Measurements from ENCODE around the gene CCDC14. TPM values are rescaled to one million over a fixed set of nuclear protein-coding genes. Genes with fewer than 3 reads are reported as not detected.
"Not testable (repeated sequence)": the region's sequence is repeated elsewhere in the genome, so short reads cannot be mapped to it uniquely, and the experiment has no call there.

Gene CCDC14
- total and polyA plus RNA-seq, 2 donors: 15.9 to 114 TPM

DNA sequence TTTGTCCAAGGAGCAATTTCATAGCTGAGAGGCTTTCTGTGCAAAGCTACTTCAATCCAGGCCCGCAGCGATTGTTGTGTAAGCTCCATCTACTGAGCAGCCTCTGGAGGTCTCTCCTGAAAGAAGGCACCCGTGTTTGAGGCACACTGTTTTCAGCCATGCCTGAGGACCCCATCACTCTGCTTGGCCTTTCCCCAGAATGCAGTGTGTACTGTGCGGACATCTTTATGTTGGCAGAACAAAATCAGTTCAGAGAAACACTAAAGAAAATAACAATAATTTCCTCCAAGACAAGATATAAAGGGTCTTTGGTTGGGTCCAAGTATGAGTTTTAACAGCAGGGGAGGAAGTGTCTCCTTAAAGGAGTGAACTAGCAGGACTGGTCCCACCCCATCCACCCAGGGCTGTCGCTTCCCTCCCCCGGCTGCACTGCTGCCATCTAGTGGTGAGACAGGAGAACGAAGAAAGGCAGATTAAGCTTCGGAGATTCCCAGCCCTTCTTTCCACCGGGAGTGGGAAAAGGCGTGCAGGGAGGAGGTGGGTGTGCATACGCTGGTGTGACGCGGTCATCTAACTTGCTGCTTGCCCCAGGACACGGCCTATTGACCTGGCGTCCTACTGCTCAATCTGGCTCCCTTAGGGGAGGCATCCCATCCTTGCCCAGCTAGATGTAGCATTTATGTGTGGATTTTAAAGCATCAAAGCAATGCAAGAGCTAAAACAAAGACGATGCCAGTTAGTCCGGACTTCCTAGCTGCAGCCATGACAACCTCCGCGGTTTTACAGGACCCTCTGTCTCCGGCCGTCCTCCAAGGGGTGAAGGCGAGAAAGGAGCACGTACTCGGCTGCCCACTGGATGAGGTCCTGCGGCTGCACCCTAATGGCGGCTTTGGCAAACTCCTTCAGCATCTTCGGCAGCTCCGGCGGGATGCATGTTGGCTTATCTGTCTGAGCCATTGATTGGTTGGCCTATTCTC, 18.8 kb upstream of the CCDC14 start:
- WGBS: 9% methylated on average over 27 of the region's 29 CpGs
- H3K27ac ChIP-seq (ENCODE audit: low read depth): not testable (repeated sequence)

DNA sequence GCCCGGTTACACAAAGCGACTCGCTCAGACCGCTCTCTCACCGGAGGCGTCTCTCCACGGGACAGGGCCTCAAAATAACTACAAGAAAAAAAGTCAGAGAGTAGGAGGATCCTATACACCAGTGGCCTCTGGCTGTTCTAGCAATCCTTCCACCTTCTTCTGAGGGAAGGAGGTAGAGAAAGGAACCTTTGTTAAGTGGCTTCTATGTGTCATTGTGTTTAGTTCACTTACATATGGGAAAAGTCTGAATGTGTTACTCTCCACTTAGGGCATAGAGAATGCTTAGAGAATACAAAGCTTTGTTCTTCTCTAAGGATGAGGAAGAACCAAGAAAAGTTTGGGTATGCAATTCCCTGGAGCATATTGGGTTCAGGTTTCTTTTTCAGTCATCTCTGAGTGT, 15.9 kb upstream of the CCDC14 start:
- not testable (repeated sequence) for H3K4me1 ChIP-seq (ENCODE audit: insufficient read depth); H3K36me3 ChIP-seq (ENCODE audit: insufficient read depth); DNase-seq (ENCODE audit: extremely low spot score); H3K27ac ChIP-seq (ENCODE audit: low read depth); H3K4me3 ChIP-seq (ENCODE audit: low read depth, low read length)
- 88% methylated on average over 7 of the region's 7 CpGs for WGBS

More for the DNA sequence above, 18.8 kb upstream of the CCDC14 start:
- H3K4me3 ChIP-seq (ENCODE audit: low read depth, low read length); DNase-seq (ENCODE audit: extremely low spot score); H3K36me3 ChIP-seq (ENCODE audit: insufficient read depth); H3K4me1 ChIP-seq (ENCODE audit: insufficient read depth): not testable (repeated sequence)

DNA sequence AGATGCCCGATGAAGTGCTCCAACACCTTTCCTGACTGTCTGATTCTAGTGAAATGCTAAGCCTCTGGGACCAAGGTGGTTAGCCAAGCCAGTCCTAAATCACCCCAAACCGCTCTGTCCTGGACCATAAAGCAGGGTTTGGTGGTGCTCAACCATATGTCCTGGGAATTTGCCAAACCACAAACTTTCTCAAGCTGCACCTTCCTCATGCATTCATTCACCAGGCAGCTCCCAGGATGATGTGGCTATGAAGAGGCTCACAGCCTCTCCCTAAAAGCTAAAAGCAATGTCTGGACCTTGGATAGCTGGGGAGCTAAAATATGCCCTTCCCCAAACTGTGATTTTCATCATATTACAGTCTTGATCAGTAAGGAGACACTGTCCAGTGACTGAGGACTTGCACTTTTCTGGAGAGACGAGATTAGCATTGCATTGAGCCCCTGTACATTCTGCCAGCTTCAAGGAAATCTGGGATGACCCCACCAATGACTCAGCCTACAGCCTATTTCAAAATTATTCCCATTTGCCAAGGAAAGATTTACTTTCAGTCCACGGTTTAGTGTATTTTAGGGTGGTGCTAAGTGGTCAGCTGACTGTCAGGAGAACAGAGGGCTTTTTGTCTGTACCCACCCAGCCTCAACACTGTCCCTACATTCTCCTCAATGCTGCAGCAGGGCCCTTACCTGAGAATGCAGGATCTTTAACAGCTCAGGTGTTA, 15.3 kb upstream of the CCDC14 start:
- H3K27ac ChIP-seq (ENCODE audit: low read depth): not testable (repeated sequence)

DNA sequence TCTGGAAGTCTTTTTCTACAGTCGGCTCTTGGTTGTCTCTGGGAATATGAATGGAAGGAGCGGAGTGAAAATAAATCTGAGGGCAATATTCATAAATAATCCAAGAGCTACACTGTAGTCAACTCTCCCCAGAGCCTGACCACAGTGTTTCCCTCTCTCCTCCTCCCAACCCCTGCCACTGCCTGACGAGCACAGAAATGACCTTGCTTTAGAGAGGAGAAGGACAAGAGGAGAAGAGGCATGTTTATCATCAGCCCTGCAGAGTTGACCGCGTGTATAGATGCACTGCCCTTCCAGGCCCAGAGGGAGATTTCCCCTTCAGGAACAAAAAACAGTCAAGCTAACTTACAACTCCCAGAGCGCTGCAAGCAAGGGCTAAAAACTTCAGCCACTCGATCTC, 14.0 kb upstream of the CCDC14 start:
- H3K27ac ChIP-seq (ENCODE audit: low read depth); H3K4me3 ChIP-seq (ENCODE audit: low read depth, low read length); H3K4me1 ChIP-seq (ENCODE audit: insufficient read depth); H3K36me3 ChIP-seq (ENCODE audit: insufficient read depth); DNase-seq (ENCODE audit: extremely low spot score): not testable (repeated sequence)
- 65% methylated on average over 5 of the region's 7 CpGs for WGBS

More for the DNA sequence above, 15.3 kb upstream of the CCDC14 start:
- DNase-seq (ENCODE audit: extremely low spot score); H3K36me3 ChIP-seq (ENCODE audit: insufficient read depth); H3K4me3 ChIP-seq (ENCODE audit: low read depth, low read length); H3K4me1 ChIP-seq (ENCODE audit: insufficient read depth): not testable (repeated sequence)
- WGBS: 72% methylated on average over 4 of the region's 4 CpGs

DNA sequence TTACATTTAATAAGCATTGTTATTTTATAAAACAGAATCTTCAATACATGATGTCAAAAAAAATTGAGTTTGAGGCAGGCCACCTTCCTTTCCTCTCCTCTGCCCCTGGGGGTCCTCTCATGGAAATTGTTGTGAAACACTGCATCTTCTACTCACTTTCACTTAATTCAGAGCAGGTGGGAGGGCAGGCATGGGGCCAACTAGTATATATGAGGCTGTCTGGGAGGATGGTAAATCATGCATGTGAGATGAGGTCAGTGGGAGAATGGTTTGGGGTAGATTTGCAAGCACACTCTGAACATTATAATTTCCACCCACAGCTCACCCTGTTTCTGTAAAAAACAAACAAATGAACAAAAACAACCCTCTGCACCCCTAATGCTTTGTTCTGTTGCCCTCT, 10.4 kb upstream of the CCDC14 start:
- H3K4me1 ChIP-seq (ENCODE audit: insufficient read depth): no peaks in the 10 kb centered on the region
- no peak for DNase-seq (ENCODE audit: extremely low spot score)
- no peaks in the 10 kb centered on the region for H3K36me3 ChIP-seq (ENCODE audit: insufficient read depth)
- H3K4me3 ChIP-seq (ENCODE audit: low read depth, low read length): no peak overlapping the region
- H3K27ac ChIP-seq (ENCODE audit: low read depth): peak overlapping the region; percentile 64

DNA sequence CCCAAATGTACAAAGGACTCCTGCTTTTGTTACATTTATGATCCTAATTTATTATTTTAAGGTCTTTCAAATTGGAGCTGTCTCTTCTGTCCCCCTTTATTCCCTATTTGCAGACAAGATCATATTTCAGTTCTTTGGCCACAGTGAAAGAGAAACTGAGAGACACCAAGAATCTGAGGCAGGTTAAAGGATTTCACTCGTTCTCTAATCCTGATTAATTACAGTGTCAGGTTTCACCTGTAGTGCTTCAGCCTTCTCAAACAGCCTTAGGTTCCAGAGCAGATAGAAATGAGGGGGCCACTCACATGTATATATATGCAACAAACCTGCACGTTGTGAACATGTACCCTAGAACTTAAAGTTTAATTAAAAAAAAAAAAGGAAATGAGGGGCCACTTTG, 6.2 kb upstream of the CCDC14 start:
- H3K4me1 ChIP-seq (ENCODE audit: insufficient read depth); H3K4me3 ChIP-seq (ENCODE audit: low read depth, low read length); H3K36me3 ChIP-seq (ENCODE audit: insufficient read depth); DNase-seq (ENCODE audit: extremely low spot score); H3K27ac ChIP-seq (ENCODE audit: low read depth): not testable (repeated sequence)
- 39% methylated on average over 2 of the region's 2 CpGs for WGBS

DNA sequence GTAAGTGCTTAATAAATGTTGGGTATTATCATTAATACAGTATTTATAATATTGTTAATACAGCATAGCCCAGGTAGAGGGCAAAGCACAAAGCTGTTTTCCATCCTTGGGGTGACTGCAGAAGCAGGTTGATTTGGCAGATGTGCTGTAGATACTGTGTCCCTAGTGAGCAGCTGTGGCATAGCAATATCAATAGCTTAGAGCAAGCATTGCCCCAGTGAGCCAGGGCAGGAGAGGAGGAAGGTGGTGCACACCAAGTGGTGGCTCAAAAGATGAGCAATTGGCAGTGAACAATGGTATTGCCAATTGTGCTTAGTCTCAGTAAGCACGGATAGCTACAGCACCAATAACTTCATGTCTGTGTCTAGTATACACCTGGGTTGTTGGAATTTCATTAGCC, 5.8 kb upstream of the CCDC14 start:
- not testable (repeated sequence) for H3K4me3 ChIP-seq (ENCODE audit: low read depth, low read length); H3K4me1 ChIP-seq (ENCODE audit: insufficient read depth); H3K27ac ChIP-seq (ENCODE audit: low read depth); H3K36me3 ChIP-seq (ENCODE audit: insufficient read depth); DNase-seq (ENCODE audit: extremely low spot score)
- 75% methylated on average over 1 of the region's 1 CpG for WGBS

DNA sequence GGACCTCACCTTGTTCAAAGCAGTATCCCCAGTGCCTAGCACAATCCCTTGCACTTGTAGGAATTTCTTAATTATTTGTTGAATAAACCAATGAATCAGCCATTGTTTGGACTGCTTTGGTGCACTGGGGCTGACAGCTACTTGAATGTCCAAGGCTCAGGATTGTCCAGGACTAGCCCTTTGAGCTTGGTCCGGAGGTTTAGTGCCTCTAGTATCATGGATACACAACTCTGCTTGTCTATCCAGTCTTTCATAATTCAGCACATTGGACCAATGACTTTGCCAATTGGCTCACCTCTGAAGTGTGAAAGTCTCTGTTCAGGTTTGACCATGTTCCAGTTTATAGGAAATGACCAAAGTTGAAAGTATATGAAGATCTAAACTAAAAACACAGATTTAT, 3.8 kb upstream of the CCDC14 start:
- not testable (repeated sequence) for H3K4me3 ChIP-seq (ENCODE audit: low read depth, low read length); DNase-seq (ENCODE audit: extremely low spot score); H3K4me1 ChIP-seq (ENCODE audit: insufficient read depth); H3K36me3 ChIP-seq (ENCODE audit: insufficient read depth); H3K27ac ChIP-seq (ENCODE audit: low read depth)
- 93% methylated on average over 1 of the region's 1 CpG for WGBS

DNA sequence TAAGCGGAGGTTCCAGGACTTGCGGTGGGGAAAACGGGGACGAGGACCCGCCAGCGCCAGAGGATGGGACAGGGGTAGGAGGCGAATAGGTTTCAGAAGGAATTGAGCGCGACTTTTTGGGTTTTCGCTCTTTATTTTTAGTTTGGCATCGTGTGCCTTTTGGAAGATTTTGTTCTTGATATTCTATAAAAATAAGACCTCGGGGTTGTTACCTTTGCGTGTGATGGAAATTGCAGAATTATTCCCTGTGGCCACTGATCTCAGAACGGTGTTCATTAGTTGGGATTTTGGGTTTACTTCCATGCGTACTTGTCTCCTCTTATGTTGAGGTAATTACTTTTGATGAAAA, 453 bp upstream of the CCDC14 start:
- H3K27ac ChIP-seq (ENCODE audit: low read depth): no peak overlapping the region
- no peak for DNase-seq (ENCODE audit: extremely low spot score)
- H3K4me3 ChIP-seq (ENCODE audit: low read depth, low read length): peak overlapping the region; percentile 87
- 5% methylated on average over 15 of the region's 15 CpGs for WGBS
- H3K4me1 ChIP-seq (ENCODE audit: insufficient read depth): no peaks in the 10 kb centered on the region
- no peaks in the 10 kb centered on the region for H3K36me3 ChIP-seq (ENCODE audit: insufficient read depth)

DNA sequence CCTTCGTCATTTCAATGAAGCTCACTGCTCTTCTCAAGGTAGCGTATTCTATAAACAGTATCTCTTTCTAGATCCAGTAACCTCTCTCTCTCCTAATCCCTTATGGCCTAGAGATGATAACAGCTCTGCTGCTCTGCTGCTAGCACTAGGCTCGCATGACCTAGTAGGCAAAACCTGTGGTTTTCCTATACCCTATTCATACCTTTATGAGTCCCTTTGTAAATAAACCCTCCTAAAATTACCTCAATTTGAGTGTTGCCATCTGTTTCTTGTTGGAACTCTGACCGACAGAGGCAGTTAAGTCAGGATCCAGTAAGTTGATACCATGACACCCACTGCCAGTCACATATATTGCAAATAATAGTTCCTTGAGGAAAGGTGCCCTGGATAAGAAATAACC, 7.3 kb downstream of the CCDC14 start:
- 91% methylated on average over 4 of the region's 4 CpGs for WGBS
- DNase-seq (ENCODE audit: extremely low spot score): no peak
- no peaks in the 10 kb centered on the region for H3K36me3 ChIP-seq (ENCODE audit: insufficient read depth)
- no peaks in the 10 kb centered on the region for H3K4me1 ChIP-seq (ENCODE audit: insufficient read depth)
- no peak overlapping the region for H3K4me3 ChIP-seq (ENCODE audit: low read depth, low read length)
- no peak overlapping the region for H3K27ac ChIP-seq (ENCODE audit: low read depth)

DNA sequence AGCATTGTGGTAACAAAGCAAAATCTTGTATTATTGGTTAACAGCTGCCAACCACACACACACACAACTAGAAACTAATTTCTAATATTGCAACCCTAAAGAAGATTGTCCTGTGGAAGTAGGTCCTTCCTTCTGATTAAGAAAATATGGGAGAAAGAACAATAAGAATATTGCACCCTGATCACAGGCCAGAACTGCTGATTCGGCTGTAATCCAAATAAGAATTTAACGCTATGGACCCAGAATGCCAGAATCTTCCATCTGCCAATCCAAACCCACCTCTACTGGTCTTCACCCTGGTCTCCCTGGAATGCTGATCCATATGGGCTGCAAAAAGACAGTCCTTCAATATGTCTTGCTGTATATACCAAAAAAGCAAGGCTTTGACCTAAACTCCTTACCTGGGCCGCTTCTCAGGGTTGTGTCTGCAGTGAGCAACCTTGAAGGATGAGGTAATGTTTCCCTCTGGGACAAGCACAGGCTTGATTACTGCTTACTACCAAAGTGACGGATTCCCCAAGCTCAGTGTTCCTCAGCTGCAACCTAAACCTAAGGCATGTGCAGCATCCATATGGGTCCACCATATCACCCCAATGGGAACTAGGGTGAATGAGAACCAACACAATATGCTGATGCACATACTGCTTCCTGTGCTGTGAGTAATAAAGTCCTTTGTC, 8.0 kb downstream of the CCDC14 start:
- Histone ChIP-seq H3K36me3 (ENCODE audit: insufficient read depth) (no peaks in the 10 kb centered on the region), H3K4me1 (ENCODE audit: insufficient read depth) (no peaks in the 10 kb centered on the region), H3K27ac (ENCODE audit: low read depth) (no peak overlapping the region), H3K4me3 (ENCODE audit: low read depth, low read length) (no peak overlapping the region)
- 95% methylated on average over 4 of the region's 4 CpGs for WGBS
- no peak for DNase-seq (ENCODE audit: extremely low spot score)

DNA sequence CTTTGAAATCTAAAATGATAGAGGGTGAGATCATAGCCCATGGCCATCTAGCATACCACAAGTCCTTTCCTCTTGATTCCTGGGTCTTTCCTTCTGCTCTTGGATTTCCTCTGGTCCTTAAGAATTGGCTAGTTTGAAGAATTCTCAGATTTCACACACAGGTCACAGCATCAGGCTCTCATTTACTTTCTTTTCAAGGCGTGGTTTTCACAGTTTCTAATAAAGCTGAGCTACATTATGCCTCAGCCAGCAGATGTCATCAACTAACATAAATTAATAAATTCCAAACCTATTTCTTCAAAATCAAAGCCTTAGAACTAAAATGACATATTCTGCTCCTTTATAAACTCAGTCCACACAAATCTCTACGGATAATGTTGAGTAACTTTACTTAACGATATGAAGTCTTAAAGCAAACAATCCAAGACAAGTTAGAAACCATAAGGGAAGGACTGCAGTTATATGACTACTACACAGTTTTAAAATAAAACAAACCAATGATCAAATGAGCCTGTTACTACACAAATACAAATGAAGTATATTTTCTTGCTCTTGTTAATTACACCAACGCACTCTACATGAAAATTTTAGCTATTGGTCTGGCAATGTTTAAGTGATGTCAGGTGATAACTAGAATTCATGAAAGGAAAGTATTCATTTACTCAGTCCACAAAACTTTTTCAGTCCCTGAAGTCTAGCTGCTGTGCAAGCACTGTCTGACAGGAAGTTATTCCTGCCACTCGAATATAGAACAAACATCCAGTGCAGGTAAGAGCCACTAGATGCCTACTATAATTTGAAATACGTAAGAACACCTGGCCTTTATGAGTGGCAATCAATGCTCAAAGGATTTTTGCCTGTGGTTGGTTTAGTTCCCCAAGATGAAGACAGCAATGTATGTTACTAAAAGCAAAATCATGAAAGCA, 9.2 kb downstream of the CCDC14 start:
- Histone ChIP-seq H3K4me1 (ENCODE audit: insufficient read depth) (no peaks in the 10 kb centered on the region), H3K36me3 (ENCODE audit: insufficient read depth) (peaks cover 2% of the 10 kb centered on the region), H3K4me3 (ENCODE audit: low read depth, low read length) (no peak overlapping the region), H3K27ac (ENCODE audit: low read depth) (no peak overlapping the region)
- 85% methylated on average over 6 of the region's 6 CpGs for WGBS
- no peak for DNase-seq (ENCODE audit: extremely low spot score)

DNA sequence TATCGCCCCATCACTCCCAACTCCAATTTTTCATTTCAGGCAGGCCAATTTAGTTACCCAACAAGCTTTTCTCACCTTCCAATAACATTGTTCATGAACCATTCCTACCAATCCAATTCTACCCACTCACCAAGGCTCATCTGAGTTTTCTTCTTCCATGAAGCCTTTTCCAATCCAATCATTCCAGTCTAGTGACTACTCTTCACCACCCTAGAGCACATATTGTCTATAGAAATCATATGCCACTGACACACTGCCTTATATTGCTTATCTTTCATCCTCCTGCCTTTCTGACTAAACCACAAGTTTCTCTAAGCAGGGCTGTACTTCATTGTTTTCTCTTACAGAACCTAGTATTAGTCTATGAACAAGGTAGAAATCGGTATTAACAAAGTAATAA, 11.4 kb downstream of the CCDC14 start:
- 98% methylated on average over 2 of the region's 2 CpGs for WGBS
- Histone ChIP-seq H3K27ac (ENCODE audit: low read depth) (no peak overlapping the region), H3K36me3 (ENCODE audit: insufficient read depth) (peaks cover 5% of the 10 kb centered on the region), H3K4me3 (ENCODE audit: low read depth, low read length) (no peak overlapping the region), H3K4me1 (ENCODE audit: insufficient read depth) (no peaks in the 10 kb centered on the region)
- no peak for DNase-seq (ENCODE audit: extremely low spot score)
